ENCODE measurements around the gene MTURN. TPM values are rescaled to one million over a fixed set of nuclear protein-coding genes. Genes with fewer than 3 reads are reported as not detected.

Gene MTURN
- total RNA-seq, 1 experiment from 2014 or later: 5.4 TPM

GRCh38 chr7:30207376-30207775 is 72.6 kb downstream of the MTURN start:
- Histone ChIP-seq H3K4me3 (ENCODE audit: low read length) (no peak overlapping the region), H3K36me3 (ENCODE audit: low read depth, low read length) (no peaks in the 10 kb centered on the region), H3K4me1 (ENCODE audit: insufficient read depth, low read length) (peaks cover 10% of the 10 kb centered on the region), H3K9me3 (ENCODE audit: low read length) (no peaks in the 10 kb centered on the region), H2AFZ (ENCODE audit: low read length) (no peak overlapping the region), H3K9me2 (replicated peaks; ENCODE audit: low read length) (no peaks in the 10 kb centered on the region), H3K9ac (ENCODE audit: low read length) (no peak overlapping the region), H3K79me2 (ENCODE audit: low read length) (no peaks in the 10 kb centered on the region), H4K20me1 (ENCODE audit: low read length) (no peaks in the 10 kb centered on the region), H3K4me2 (ENCODE audit: low read length) (no peak overlapping the region), H3K27ac (ENCODE audit: low read length) (no peak overlapping the region), H3F3A (ENCODE audit: low read length, unreplicated experiment) (no peaks in the 10 kb centered on the region), H3K27me3 (ENCODE audit: low read length) (no peaks in the 10 kb centered on the region)
- ChIA-PET POLR2A (ENCODE audit: unreplicated experiment) (no interaction called here), CTCF (no interaction called here)
- BruUV-seq (replicated peaks): no TSS peak
- DNase-seq: no peak
- TF ChIP-seq EZH2phosphoT487 (IDR thresholded peaks at IDR 0.05; ENCODE audit: borderline replicate concordance, low read length) (no peak), EZH2 (IDR thresholded peaks at IDR 0.05; ENCODE audit: low read length, unreplicated experiment) (no peak), CTCF (conservative IDR thresholded peaks at IDR 0.05; ENCODE audit: low read depth, low read length) (no peak)
- intact Hi-C loops (cut with micrococcal nuclease): no loop called here
- no peak for ATAC-seq

- Histone ChIP-seq H3K4me2 (ENCODE audit: low read length) (no peak overlapping the region), H3K36me3 (ENCODE audit: low read depth, low read length) (no peaks in the 10 kb centered on the region), H3K9ac (ENCODE audit: low read length) (no peak overlapping the region), H3F3A (ENCODE audit: low read length, unreplicated experiment) (no peaks in the 10 kb centered on the region), H3K79me2 (ENCODE audit: low read length) (no peaks in the 10 kb centered on the region), H3K27me3 (ENCODE audit: low read length) (no peaks in the 10 kb centered on the region), H3K4me3 (ENCODE audit: low read length) (no peak overlapping the region), H2AFZ (ENCODE audit: low read length) (no peak overlapping the region), H3K9me3 (ENCODE audit: low read length) (no peaks in the 10 kb centered on the region), H3K27ac (ENCODE audit: low read length) (no peak overlapping the region), H3K9me2 (replicated peaks; ENCODE audit: low read length) (no peaks in the 10 kb centered on the region), H3K4me1 (ENCODE audit: insufficient read depth, low read length) (peaks cover 10% of the 10 kb centered on the region), H4K20me1 (ENCODE audit: low read length) (no peaks in the 10 kb centered on the region)
- ChIA-PET POLR2A (ENCODE audit: unreplicated experiment) (no interaction called here), CTCF (no interaction called here)
- TF ChIP-seq CTCF (conservative IDR thresholded peaks at IDR 0.05; ENCODE audit: low read depth, low read length) (no peak), EZH2phosphoT487 (IDR thresholded peaks at IDR 0.05; ENCODE audit: borderline replicate concordance, low read length) (no peak), EZH2 (IDR thresholded peaks at IDR 0.05; ENCODE audit: low read length, unreplicated experiment) (no peak)
- ATAC-seq (no peak), DNase-seq (no peak)
- intact Hi-C loops (cut with micrococcal nuclease): no loop called here
- BruUV-seq (replicated peaks): no TSS peak
Measured at GRCh38 chr7:30209951-30210350, 75.2 kb downstream of the MTURN start.

Other genes starting within 250 kb of the MTURN start
- 33.9 and 37.9 TPM in 2 replicates for gene SCRN1, start 145.2 kb upstream of the MTURN start, total RNA-seq (2014; rRNA removed)
- 9.0 and 10.1 TPM in 2 replicates for gene FKBP14, start 108.3 kb upstream of the MTURN start, total RNA-seq (2014; rRNA removed)
- gene PLEKHA8, start 106.6 kb upstream of the MTURN start, total RNA-seq (2014; rRNA removed): 8.4 and 10.4 TPM in 2 replicates
- 13.1 and 15.8 TPM in 2 replicates for gene ZNRF2, start 149.6 kb downstream of the MTURN start, total RNA-seq (2014; rRNA removed)

All from PC-3 (cell line).